ENCODE measurements around the gene TAAR2. TPM values are rescaled to one million over a fixed set of nuclear protein-coding genes. Genes with fewer than 3 reads are reported as not detected.

Gene TAAR2
- total RNA-seq, 1 donor from 2014 or later, result not detected

GRCh38 chr6:132567566-132567965 is 56.5 kb downstream of the TAAR2 start:
- Histone ChIP-seq H3K9me3 (ENCODE audit: low read depth) (no peaks in the 10 kb centered on the region), H3K4me1 (peaks cover 27% of the 10 kb centered on the region), H3K27ac (no peak overlapping the region), H3K9ac (no peak overlapping the region), H3F3A (ENCODE audit: low read depth) (no peaks in the 10 kb centered on the region), H2AFZ (replicated peaks) (peak overlapping the region; percentile 13), H3K36me3 (no peaks in the 10 kb centered on the region), H3K79me2 (ENCODE audit: low read depth) (no peaks in the 10 kb centered on the region), H4K20me1 (ENCODE audit: low read depth) (no peaks in the 10 kb centered on the region), H3K27me3 (no peaks in the 10 kb centered on the region), H3K4me3 (no peak overlapping the region), H3K4me2 (peak overlapping the region; percentile 29)
- peak; percentile 23 for DNase-seq (ENCODE audit: low spot score)
- no peaks in the 10 kb centered on the region for H3K36me3 Mint-ChIP-seq
- H3K27me3 Mint-ChIP-seq (ENCODE audit: insufficient read depth, low read depth), result no peaks in the 10 kb centered on the region
- H3K9me3 Mint-ChIP-seq, result no peaks in the 10 kb centered on the region
- TF ChIP-seq CTCF (IDR thresholded peaks at IDR 0.05) (no peak), EZH2phosphoT487 (IDR thresholded peaks at IDR 0.05) (no peak), EZH2 (IDR thresholded peaks at IDR 0.05) (no peak)
- H3K27ac Mint-ChIP-seq, result no peak overlapping the region
- no peak overlapping the region for H3K4me3 Mint-ChIP-seq
- peaks cover 14% of the 10 kb centered on the region for H3K4me1 Mint-ChIP-seq

Other genes starting within 250 kb of the TAAR2 start
- 2.3 and 4.8 TPM in 2 replicates for gene MOXD1, start 222.8 kb downstream of the TAAR2 start, total RNA-seq (ENCODE audit: low replicate concordance)
- 27.8 and 35.4 TPM in 2 replicates for gene STX7, start 111.2 kb downstream of the TAAR2 start, total RNA-seq (ENCODE audit: low replicate concordance)
- not detected in 2 replicates for gene TAAR9, start 86.0 kb downstream of the TAAR2 start, total RNA-seq (ENCODE audit: low replicate concordance)
- gene TAAR8, start 71.6 kb downstream of the TAAR2 start, total RNA-seq (ENCODE audit: low replicate concordance), result not detected in 2 replicates
- not detected in 2 replicates for gene TAAR6, start 54.0 kb downstream of the TAAR2 start, total RNA-seq (ENCODE audit: low replicate concordance)
- not detected in 2 replicates for gene TAAR5, start 34.5 kb downstream of the TAAR2 start, total RNA-seq (ENCODE audit: low replicate concordance)
- not detected in 2 replicates for gene TAAR1, start 34.9 kb upstream of the TAAR2 start, total RNA-seq (ENCODE audit: low replicate concordance)
- not detected in 2 replicates for gene VNN1, start 89.8 kb upstream of the TAAR2 start, total RNA-seq (ENCODE audit: low replicate concordance)
- gene VNN2, start 133.6 kb upstream of the TAAR2 start, total RNA-seq (ENCODE audit: low replicate concordance), result not detected in 2 replicates
- gene SLC18B1, start 174.4 kb upstream of the TAAR2 start, total RNA-seq (ENCODE audit: low replicate concordance), result 4.2 and 5.1 TPM in 2 replicates
- gene RPS12, start 190.3 kb upstream of the TAAR2 start, total RNA-seq (ENCODE audit: low replicate concordance), result 1,494 and 2,045 TPM in 2 replicates